Activated gamma-delta T cell treated with anti-CD3 and anti-CD28 coated beads, Interleukin-2, amount 50 U/mL, for 16 hours (primary cell): ENCODE data around the gene CKB.
A peak's percentile ranks its signal among the peaks of the same experiment; 100 is the strongest.
"Not testable (repeated sequence)": the region's sequence is repeated elsewhere in the genome, so short reads cannot be mapped to it uniquely, and the experiment has no call there.

Experiments used
- DNase-seq: peaks from one replicate; pipeline ENCODE4 v3.0.0-alpha.2; 2020; ENCODE audit warnings: low read depth

The CKB gene

DNA sequence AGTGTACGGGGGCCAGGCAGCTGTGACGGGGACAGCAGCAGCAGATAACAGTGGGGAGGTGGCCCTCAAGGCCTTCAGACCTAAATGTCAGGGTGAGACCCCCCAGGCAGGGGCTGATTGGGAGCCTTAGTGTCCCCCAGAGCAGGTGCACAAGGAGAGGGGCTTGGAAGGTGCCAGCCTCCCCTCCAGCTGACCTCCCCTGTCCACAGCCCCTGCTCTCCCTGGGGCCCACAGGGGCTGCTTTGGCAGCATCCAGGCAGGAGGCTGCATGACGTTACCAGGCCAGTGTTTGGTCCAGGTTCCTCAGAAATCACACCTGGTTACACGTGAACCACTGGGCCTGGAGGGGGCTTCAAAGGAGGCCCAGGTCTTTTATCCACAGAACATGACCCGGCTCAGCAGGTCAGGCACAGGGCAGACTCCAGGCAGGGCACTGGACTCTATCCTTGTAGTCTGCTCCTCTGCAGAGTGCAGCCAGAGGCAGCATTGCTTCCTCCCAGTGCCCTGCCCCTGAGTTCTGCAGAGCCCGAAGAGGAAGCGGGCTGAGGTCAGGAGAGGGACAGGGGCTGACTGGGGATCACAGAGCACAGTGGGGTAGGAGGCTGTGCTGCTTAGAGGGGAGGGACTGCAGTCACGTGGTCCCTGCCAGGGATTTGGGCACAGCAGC lies 3.8 kb upstream of the CKB start:
- DNase-seq, result no peak

- not testable (repeated sequence) for DNase-seq
Observed at GRCh38 chr14:103525430-103526246, 3.0 kb upstream of the CKB start.

DNA sequence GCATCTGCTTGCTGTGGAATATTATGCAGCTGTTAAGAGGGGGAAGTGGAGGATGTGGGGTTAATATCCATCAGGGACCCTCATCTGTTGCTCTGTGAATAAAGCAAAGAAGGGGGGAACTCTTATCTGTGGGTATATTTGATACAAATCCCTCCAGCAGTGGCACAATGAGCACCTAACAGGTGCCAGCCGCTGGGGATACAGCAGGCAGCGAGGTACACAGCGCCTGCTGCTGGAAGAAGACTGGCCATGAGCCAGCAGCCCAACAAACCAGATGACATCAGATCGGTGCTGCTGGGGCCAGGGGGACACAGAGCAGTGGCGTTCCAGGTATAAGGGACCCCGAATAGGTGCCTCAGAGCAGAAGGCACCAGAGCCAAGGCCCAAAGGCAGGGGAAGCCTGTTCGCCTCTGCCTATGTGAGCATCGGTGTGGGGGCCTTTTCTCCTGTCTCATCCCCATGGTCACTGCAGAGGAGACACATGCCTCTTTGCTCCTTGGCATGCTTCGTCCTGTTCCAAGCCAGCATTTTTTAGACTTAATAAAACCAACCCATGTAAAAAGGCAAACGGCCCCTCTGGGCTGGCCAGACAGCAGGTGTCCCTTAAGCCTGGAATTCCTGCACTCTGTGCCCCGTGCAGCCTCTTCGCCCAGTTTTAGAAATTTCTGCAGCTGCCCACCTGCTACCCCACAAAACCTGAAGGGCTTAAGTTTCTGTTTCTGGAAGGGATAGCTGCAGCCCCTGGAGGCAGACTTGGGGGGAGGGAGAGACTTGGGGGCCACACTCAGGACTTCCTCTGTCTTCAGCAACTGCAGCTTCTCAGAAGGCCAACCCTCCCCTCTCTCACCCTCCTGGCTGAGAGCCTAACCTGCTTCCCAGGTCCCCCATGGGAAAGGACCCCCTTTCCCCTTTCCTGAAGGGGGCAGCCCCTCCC lies 1.6 kb upstream of the CKB start:
- DNase-seq, result no peak

DNA sequence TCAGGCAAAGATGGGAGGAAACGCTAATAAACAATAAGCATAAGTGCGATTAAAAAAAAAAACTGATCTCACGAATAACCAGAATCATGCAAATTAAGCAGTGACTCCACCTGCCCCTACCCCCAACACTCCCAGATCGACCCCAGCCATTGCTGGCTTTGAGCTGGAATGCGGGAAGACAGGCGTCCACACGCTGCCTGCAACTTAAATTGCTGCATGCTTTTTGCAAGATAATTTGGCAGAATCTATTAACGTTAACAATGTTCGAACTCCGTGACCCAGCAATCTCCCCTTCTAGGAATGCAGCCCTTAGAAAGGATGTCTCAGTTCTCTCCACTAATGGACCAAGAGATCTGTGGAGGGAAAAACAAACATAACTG lies 935 bp upstream of the CKB start:
- DNase-seq, result no peak

DNA sequence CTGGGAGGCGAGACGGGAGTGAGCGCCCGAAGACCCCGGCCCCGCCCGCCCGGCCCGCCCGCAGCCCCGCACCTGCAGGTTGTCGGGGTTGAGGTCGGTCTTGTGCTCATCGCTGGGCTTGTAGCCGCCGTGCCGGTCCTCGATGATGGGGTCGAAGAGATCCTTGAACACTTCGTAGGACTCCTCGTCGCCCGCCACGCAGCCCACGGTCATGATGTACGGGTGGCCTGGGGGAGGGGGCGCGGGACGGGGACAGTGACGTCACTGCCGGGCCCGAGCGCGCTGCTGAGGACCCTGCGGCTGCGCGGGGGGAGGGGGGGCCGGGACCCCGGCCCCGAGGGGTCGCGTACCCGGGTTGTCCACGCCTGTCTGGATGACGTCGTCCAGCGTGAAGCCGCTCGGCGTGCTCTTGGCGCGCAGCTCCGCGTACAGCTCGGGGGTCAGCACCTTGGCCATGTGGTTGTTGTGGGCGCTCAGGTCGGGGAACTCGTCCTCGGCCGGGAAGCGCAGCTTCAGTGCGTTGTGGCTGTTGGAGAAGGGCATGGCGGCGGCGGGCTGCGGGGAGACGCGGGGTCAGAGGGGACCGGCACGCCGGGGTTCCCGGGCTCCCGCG lies 573 bp downstream of the CKB start:
- DNase-seq, result no peak

GRCh38 chr14:103521438-103521950 lies 1.1 kb downstream of the CKB start:
- no peak for DNase-seq

GRCh38 chr14:103520657-103521437 lies 1.8 kb downstream of the CKB start:
- peak; percentile 42 for DNase-seq

DNA sequence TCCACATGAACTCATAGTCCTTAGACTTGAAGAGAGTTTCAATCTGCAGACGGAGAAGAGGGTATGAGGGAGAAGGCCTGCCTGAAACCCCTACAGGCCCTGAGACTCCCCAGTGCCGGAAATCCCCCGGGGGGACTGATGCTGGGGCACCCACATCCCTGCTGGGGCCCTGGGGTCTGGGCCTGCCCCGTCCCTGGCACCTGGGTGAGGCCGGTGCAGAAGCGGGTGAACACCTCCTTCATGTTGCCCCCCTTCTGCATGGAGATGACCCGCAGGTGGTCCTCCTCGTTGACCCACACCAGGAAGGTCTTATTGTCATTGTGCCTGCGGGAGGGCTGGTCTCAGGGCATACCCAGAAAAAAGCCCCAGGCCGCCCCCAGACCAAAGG lies 2.4 kb downstream of the CKB start:
- no peak for DNase-seq

GRCh38 chr14:103519837-103520212 lies 2.8 kb downstream of the CKB start:
- no peak for DNase-seq

DNA sequence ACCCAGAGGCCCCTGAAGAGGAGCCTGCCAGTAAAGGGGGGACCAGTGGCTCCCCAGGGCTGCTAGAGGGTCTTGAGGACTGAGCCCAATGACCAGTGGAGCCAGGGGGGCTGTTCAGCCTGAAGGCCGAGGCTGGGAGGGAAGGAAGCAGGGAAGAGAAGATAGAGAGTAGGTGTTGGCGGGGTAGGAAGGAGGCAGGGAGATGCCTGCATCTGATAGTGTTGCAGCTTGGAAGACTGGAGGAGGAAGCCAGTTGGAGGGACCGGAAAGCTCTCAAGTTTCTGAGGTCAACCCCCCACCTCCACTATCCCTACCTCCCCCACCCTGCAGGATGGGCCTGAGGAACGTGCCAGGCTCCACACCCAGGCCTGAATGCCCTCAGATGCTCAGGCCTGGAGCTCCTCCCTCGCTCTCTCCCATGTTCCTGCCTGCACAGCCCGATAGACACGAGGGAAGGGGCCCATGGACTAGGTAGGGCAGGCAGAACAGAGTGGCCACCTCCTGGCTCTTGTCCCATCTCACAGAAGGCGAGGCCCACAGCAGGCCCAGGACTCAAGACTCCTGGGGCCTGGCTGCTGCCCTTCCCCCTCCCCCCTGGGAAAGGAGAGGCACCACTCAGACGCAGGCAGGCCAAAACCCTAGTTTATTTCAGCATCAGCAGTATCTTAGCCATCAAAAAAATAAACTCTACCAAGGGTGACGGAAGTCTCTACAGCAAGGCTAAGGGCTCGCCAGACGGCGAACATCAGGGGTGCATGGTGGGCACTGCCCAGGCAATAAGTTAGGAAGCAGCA lies 3.4 kb downstream of the CKB start:
- no peak for DNase-seq

DNA sequence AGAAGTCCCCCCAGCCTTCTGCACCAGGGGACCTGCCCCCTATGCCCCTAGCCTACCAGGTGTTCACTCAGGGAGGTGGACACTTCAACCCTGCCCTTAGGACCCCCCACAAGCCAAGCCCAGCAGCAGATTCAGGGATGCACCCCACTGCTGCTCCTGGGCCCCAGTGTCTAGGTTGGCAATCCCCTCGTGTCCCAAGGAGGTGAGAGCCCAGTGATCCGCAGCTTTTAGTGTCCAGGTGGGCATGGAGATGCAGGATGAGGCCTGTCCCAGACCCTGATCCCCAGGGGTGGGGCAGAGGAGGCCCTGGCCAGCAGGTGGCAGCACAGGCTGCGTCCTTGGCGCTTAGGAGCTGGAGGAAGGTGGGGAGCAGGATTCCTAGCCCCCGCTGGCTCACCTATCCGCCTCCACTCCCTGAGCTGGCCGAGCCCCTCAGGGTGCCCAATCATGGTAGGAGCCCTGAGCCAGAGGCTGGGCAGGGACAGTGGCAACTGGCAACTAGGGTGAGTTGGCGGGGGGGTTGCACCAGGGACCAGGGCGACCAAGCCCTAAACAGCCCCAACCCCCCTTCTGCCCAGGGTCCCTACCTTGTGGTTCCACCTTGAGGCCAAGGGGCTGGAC lies 4.1 kb downstream of the CKB start:
- DNase-seq, result peak; percentile 40

- DNase-seq, result no peak
Observed at GRCh38 chr14:103517721-103518421, 4.8 kb downstream of the CKB start.

DNA sequence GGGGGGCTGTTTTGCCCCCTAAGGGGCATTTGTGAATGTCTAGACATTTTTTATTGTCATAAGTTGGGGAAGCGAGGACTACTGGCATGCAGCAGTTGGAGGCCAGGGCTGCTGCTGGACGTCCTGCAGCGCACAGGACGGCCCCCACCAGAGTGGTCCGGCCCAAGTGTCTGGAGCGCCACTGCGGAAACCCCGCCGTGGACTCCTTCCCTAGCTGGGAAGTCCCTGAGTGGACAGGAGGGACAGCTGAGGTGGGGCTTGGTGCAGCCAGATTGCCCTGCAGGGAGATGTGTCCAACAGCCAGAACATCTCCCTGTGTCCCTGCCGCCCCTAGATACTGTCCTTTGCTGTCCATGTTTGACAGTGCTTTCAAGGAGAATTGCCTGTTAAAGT lies 5.5 kb downstream of the CKB start:
- DNase-seq, result no peak

- DNase-seq, result no peak
Observed at GRCh38 chr14:103516426-103517173, 6.0 kb downstream of the CKB start.

GRCh38 chr14:103514596-103515421 lies 7.8 kb downstream of the CKB start:
- no peak for DNase-seq

GRCh38 chr14:103512701-103513611 lies 9.7 kb downstream of the CKB start:
- DNase-seq, result no peak

DNA sequence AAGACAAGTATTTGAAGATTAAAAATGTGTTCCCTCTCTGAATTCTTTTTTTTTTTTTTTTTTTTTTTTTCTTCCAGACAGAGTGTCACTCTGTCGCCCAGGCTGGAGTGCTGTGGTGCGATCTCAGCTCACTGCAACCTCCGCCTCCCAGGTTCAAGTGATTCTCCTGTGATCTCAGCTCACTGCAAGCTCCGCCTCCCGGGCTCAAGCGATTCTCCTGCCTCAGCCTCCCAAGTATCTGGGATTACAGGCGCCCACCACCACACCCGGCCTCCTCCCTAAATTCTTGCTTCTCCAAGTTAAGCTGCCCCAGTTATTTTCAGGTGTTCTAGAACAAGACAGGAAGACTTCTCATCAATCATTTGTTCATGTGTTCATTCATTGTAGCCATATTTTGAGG lies 10.4 kb downstream of the CKB start:
- not testable (repeated sequence) for DNase-seq
